Measurements from ENCODE around the gene TYW5. TPM values are rescaled to one million over a fixed set of nuclear protein-coding genes. Genes with fewer than 3 reads are reported as not detected.

Gene TYW5
- total RNA-seq, 2 experiments from 2014 or later = 7.8 to 7.9 TPM

GRCh38 chr2:199985625-199986207, 30.4 kb upstream of the TYW5 start:
- no peaks in the 10 kb centered on the region for H3K36me3 Mint-ChIP-seq (ENCODE audit: low read depth)
- H3K9me3 Mint-ChIP-seq = no peaks in the 10 kb centered on the region
- intact Hi-C loops (cut with micrococcal nuclease) = loop anchor here (1.0 to 5.0 kb wide), 3 partner anchors 322 to 496 kb away; partner anchors contain the start of gene SPATS2L
- no peaks in the 10 kb centered on the region for H3K4me1 Mint-ChIP-seq (ENCODE audit: low read depth)
- CTCF ChIA-PET = interaction anchor here (0.9 to 4.1 kb wide), 15 partner anchors 11 to 500 kb away, joined by 3 to 26 read pairs (median 7); no protein-coding TSS in a partner anchor
- DNase-seq = peak; percentile 82
- no peaks in the 10 kb centered on the region for H3K27me3 Mint-ChIP-seq (ENCODE audit: low read depth)
- H3K4me3 Mint-ChIP-seq = no peak overlapping the region
- no peak overlapping the region for H3K27ac Mint-ChIP-seq

GRCh38 chr2:199984755-199985154, 29.5 kb upstream of the TYW5 start:
- no peak for DNase-seq
- Mint-ChIP-seq H3K27ac (no peak overlapping the region), H3K4me1 (ENCODE audit: low read depth) (peaks cover 2% of the 10 kb centered on the region), H3K27me3 (ENCODE audit: low read depth) (no peaks in the 10 kb centered on the region), H3K4me3 (no peak overlapping the region), H3K9me3 (no peaks in the 10 kb centered on the region), H3K36me3 (ENCODE audit: low read depth) (no peaks in the 10 kb centered on the region)
- CTCF ChIA-PET = interaction anchor here (1.1 to 4.1 kb wide), 9 partner anchors 10 to 501 kb away, joined by 3 to 26 read pairs (median 10); no protein-coding TSS in a partner anchor
- intact Hi-C loops (cut with micrococcal nuclease) = loop anchor here (1.0 to 5.0 kb wide), 3 partner anchors 323 to 497 kb away; partner anchors contain the start of gene SPATS2L

GRCh38 chr2:199984159-199984558, 28.9 kb upstream of the TYW5 start:
- DNase-seq = no peak
- no peak overlapping the region for H3K4me3 Mint-ChIP-seq
- H3K27me3 Mint-ChIP-seq (ENCODE audit: low read depth) = no peaks in the 10 kb centered on the region
- peaks cover 4% of the 10 kb centered on the region for H3K4me1 Mint-ChIP-seq (ENCODE audit: low read depth)
- H3K9me3 Mint-ChIP-seq = no peaks in the 10 kb centered on the region
- no peak overlapping the region for H3K27ac Mint-ChIP-seq
- no peaks in the 10 kb centered on the region for H3K36me3 Mint-ChIP-seq (ENCODE audit: low read depth)
- intact Hi-C loops (cut with micrococcal nuclease) = no loop called here
- CTCF ChIA-PET = interaction anchor here (1.3 to 4.1 kb wide), 7 partner anchors 10 to 499 kb away, joined by 3 to 26 read pairs (median 9); no protein-coding TSS in a partner anchor

- CTCF ChIA-PET = interaction anchor here (1.4 kb wide), 1 partner anchor 495 kb away, joined by 3 read pairs; no protein-coding TSS in a partner anchor
- Mint-ChIP-seq H3K27ac (no peak overlapping the region), H3K36me3 (ENCODE audit: low read depth) (no peaks in the 10 kb centered on the region), H3K4me1 (ENCODE audit: low read depth) (peaks cover 10% of the 10 kb centered on the region), H3K4me3 (no peak overlapping the region), H3K9me3 (no peaks in the 10 kb centered on the region), H3K27me3 (ENCODE audit: low read depth) (no peaks in the 10 kb centered on the region)
- intact Hi-C loops (cut with micrococcal nuclease) = no loop called here
- DNase-seq = no peak
Observed at GRCh38 chr2:199983534-199983933, 28.2 kb upstream of the TYW5 start.

GRCh38 chr2:199982126-199982843, 27.0 kb upstream of the TYW5 start:
- H3K27ac Mint-ChIP-seq = peak overlapping the region; percentile 33
- CTCF ChIA-PET = interaction anchor here (0.8 to 1.5 kb wide), 2 partner anchors 486 to 502 kb away, joined by 3 to 5 read pairs; no protein-coding TSS in a partner anchor
- H3K4me3 Mint-ChIP-seq = no peak overlapping the region
- no peaks in the 10 kb centered on the region for H3K27me3 Mint-ChIP-seq (ENCODE audit: low read depth)
- peaks cover 22% of the 10 kb centered on the region for H3K4me1 Mint-ChIP-seq (ENCODE audit: low read depth)
- intact Hi-C loops (cut with micrococcal nuclease) = no loop called here
- no peak for DNase-seq
- no peaks in the 10 kb centered on the region for H3K36me3 Mint-ChIP-seq (ENCODE audit: low read depth)
- H3K9me3 Mint-ChIP-seq = no peaks in the 10 kb centered on the region

- Mint-ChIP-seq H3K4me1 (ENCODE audit: low read depth) (peaks cover 22% of the 10 kb centered on the region), H3K27ac (peak overlapping the region; percentile 14), H3K36me3 (ENCODE audit: low read depth) (no peaks in the 10 kb centered on the region), H3K9me3 (no peaks in the 10 kb centered on the region), H3K27me3 (ENCODE audit: low read depth) (no peaks in the 10 kb centered on the region), H3K4me3 (no peak overlapping the region)
- intact Hi-C loops (cut with micrococcal nuclease) = loop anchor here (1.0 to 2.0 kb wide), 5 partner anchors 491 to 755 kb away; no protein-coding TSS in a partner anchor
- CTCF ChIA-PET = interaction anchor here (0.6 to 2.5 kb wide), 8 partner anchors 9 to 506 kb away, joined by 3 to 43 read pairs (median 4); no protein-coding TSS in a partner anchor
- peak; percentile 92 for DNase-seq
Observed at GRCh38 chr2:199979832-199980628, 24.7 kb upstream of the TYW5 start.

GRCh38 chr2:199979398-199979797, 24.1 kb upstream of the TYW5 start:
- no peak overlapping the region for H3K27ac Mint-ChIP-seq
- H3K9me3 Mint-ChIP-seq = no peaks in the 10 kb centered on the region
- H3K4me3 Mint-ChIP-seq = no peak overlapping the region
- DNase-seq = no peak
- CTCF ChIA-PET = interaction anchor here (0.6 to 2.5 kb wide), 5 partner anchors 79 to 503 kb away, joined by 3 to 43 read pairs (median 6); no protein-coding TSS in a partner anchor
- H3K36me3 Mint-ChIP-seq (ENCODE audit: low read depth) = no peaks in the 10 kb centered on the region
- intact Hi-C loops (cut with micrococcal nuclease) = no loop called here
- no peaks in the 10 kb centered on the region for H3K27me3 Mint-ChIP-seq (ENCODE audit: low read depth)
- peaks cover 22% of the 10 kb centered on the region for H3K4me1 Mint-ChIP-seq (ENCODE audit: low read depth)

GRCh38 chr2:199977984-199978415, 22.7 kb upstream of the TYW5 start:
- Mint-ChIP-seq H3K27ac (peak overlapping the region; percentile 39), H3K4me1 (ENCODE audit: low read depth) (peaks cover 22% of the 10 kb centered on the region), H3K4me3 (no peak overlapping the region), H3K27me3 (ENCODE audit: low read depth) (no peaks in the 10 kb centered on the region), H3K9me3 (no peaks in the 10 kb centered on the region), H3K36me3 (ENCODE audit: low read depth) (peaks cover 2% of the 10 kb centered on the region)
- intact Hi-C loops (cut with micrococcal nuclease) = loop anchor here (1.0 kb wide), 4 partner anchors 396 to 489 kb away; no protein-coding TSS in a partner anchor
- CTCF ChIA-PET = no interaction called here
- DNase-seq = peak; percentile 70

GRCh38 chr2:199975273-199975895, 20.1 kb upstream of the TYW5 start:
- H3K27me3 Mint-ChIP-seq (ENCODE audit: low read depth) = no peaks in the 10 kb centered on the region
- peaks cover 22% of the 10 kb centered on the region for H3K4me1 Mint-ChIP-seq (ENCODE audit: low read depth)
- no peak for DNase-seq
- CTCF ChIA-PET = interaction anchor here (0.7 to 3.2 kb wide), 9 partner anchors 8 to 729 kb away, joined by 3 to 26 read pairs (median 3); no protein-coding TSS in a partner anchor
- H3K9me3 Mint-ChIP-seq = no peaks in the 10 kb centered on the region
- no peak overlapping the region for H3K27ac Mint-ChIP-seq
- intact Hi-C loops (cut with micrococcal nuclease) = no loop called here
- H3K36me3 Mint-ChIP-seq (ENCODE audit: low read depth) = peaks cover 3% of the 10 kb centered on the region
- no peak overlapping the region for H3K4me3 Mint-ChIP-seq

- CTCF ChIA-PET = interaction anchor here (0.7 to 3.2 kb wide), 12 partner anchors 12 to 748 kb away, joined by 3 to 26 read pairs (median 4); no protein-coding TSS in a partner anchor
- peaks cover 14% of the 10 kb centered on the region for H3K4me1 Mint-ChIP-seq (ENCODE audit: low read depth)
- no peaks in the 10 kb centered on the region for H3K9me3 Mint-ChIP-seq
- no peak overlapping the region for H3K27ac Mint-ChIP-seq
- peaks cover 5% of the 10 kb centered on the region for H3K36me3 Mint-ChIP-seq (ENCODE audit: low read depth)
- H3K4me3 Mint-ChIP-seq = no peak overlapping the region
- H3K27me3 Mint-ChIP-seq (ENCODE audit: low read depth) = no peaks in the 10 kb centered on the region
- intact Hi-C loops (cut with micrococcal nuclease) = no loop called here
- no peak for DNase-seq
Observed at GRCh38 chr2:199973703-199974102, 18.4 kb upstream of the TYW5 start.

GRCh38 chr2:199972088-199972626, 16.9 kb upstream of the TYW5 start:
- CTCF ChIA-PET = no interaction called here
- Mint-ChIP-seq H3K27ac (no peak overlapping the region), H3K4me3 (no peak overlapping the region), H3K4me1 (ENCODE audit: low read depth) (no peaks in the 10 kb centered on the region), H3K9me3 (no peaks in the 10 kb centered on the region), H3K36me3 (ENCODE audit: low read depth) (peaks cover 5% of the 10 kb centered on the region), H3K27me3 (ENCODE audit: low read depth) (no peaks in the 10 kb centered on the region)
- no peak for DNase-seq
- intact Hi-C loops (cut with micrococcal nuclease) = no loop called here

Measured in activated naive CD4-positive, alpha-beta T cell treated with anti-CD3 and anti-CD28 coated beads for 36 hours (primary cell).